ENCODE data around the gene UPK1A.
"Not testable (repeated sequence)": the region's sequence is repeated elsewhere in the genome, so short reads cannot be mapped to it uniquely, and the experiment has no call there.

The UPK1A gene

GRCh38 chr19:35718345-35719041 lies 52.2 kb downstream of the UPK1A start:
- DNase-seq (ENCODE audit: low read depth) = peak; percentile 31

- no peak for DNase-seq (ENCODE audit: low read depth)
These were observed 53.3 kb downstream of the UPK1A start for GRCh38 chr19:35719402-35720162.

GRCh38 chr19:35720163-35720524 lies 53.8 kb downstream of the UPK1A start:
- DNase-seq (ENCODE audit: low read depth) = no peak

DNA sequence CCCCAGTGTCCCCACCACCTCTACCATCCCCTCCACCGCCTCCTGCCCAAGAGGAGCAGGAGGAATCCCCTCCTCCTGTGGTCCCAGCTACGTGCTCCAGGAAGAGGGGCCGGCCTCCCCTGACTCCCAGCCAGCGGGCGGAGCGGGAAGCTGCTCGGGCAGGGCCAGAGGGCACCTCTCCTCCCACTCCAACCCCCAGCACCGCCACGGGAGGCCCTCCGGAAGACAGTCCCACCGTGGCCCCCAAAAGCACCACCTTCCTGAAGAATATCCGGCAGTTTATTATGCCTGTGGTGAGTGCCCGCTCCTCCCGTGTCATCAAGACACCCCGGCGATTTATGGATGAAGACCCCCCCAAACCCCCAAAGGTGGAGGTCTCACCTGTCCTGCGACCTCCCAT lies 54.3 kb downstream of the UPK1A start:
- no peak for DNase-seq (ENCODE audit: low read depth)

DNA sequence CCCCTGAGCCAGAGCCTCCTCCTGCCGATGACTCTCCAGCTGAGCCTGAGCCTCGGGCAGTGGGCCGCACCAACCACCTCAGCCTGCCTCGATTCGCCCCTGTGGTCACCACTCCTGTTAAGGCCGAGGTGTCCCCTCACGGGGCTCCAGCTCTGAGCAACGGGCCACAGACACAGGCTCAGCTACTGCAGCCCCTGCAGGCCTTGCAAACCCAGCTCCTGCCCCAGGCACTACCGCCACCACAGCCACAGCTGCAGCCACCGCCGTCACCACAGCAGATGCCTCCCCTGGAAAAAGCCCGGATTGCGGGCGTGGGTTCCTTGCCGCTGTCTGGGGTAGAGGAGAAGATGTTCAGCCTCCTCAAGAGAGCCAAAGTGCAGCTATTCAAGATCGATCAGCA lies 55.1 kb downstream of the UPK1A start:
- no peak for DNase-seq (ENCODE audit: low read depth)

GRCh38 chr19:35722461-35722860 lies 56.1 kb downstream of the UPK1A start:
- no peak for DNase-seq (ENCODE audit: low read depth)

DNA sequence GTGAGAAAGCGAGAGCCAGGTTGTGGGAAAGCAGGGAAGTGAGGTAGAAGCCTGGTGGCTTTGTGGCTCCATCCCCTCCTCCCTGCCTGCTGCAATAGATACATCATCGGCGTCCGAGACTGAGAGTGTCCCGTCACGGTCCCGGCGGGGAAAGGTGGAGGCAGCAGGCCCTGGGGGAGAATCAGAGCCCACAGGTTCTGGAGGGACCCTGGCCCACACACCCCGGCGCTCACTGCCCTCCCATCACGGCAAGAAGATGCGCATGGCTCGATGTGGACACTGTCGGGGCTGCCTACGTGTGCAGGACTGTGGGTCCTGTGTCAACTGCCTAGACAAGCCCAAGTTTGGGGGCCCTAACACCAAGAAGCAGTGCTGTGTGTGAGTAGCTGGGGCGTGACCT lies 56.6 kb downstream of the UPK1A start:
- no peak for DNase-seq (ENCODE audit: low read depth)

DNA sequence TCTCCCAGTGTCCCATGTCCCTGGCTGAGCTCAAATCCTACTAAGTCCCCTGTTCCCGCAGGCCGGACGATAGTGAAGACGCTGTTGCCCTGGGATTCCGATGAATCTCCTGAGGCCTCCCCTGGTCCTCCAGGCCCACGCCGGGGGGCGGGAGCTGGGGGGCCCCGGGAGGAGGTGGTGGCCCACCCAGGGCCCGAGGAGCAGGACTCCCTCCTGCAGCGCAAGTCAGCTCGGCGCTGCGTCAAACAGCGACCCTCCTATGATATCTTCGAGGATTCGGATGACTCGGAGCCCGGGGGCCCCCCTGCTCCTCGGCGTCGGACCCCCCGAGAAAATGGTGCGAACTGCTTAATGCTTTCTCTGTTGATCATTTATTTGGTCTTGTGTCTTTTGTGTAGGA lies 57.4 kb downstream of the UPK1A start:
- DNase-seq (ENCODE audit: low read depth) = no peak

DNA sequence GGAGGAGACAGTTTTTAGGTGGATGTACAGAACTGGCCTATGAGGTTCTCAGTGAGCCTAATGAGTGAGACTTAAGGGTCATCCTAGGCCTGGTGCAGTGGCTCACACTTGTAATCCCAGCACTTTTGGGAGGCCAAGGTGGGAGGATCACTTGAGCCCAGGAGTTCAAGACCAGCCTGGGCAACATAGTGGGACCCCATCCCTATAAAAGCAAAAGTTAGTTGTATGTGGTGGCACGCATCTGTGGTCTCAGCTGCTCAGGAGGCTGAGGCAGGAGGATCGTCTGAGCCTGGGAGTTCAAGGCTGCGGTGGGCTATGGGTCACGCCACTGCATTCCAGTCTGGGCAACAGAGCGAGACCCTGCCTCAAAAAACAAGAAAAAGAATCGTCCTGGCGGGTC lies 57.8 kb downstream of the UPK1A start:
- DNase-seq (ENCODE audit: low read depth) = not testable (repeated sequence)

- DNase-seq (ENCODE audit: low read depth) = no peak
These were observed 58.2 kb downstream of the UPK1A start for GRCh38 chr19:35724560-35724959.

- no peak for DNase-seq (ENCODE audit: low read depth)
These were observed 59.0 kb downstream of the UPK1A start for GRCh38 chr19:35725216-35725861.

DNA sequence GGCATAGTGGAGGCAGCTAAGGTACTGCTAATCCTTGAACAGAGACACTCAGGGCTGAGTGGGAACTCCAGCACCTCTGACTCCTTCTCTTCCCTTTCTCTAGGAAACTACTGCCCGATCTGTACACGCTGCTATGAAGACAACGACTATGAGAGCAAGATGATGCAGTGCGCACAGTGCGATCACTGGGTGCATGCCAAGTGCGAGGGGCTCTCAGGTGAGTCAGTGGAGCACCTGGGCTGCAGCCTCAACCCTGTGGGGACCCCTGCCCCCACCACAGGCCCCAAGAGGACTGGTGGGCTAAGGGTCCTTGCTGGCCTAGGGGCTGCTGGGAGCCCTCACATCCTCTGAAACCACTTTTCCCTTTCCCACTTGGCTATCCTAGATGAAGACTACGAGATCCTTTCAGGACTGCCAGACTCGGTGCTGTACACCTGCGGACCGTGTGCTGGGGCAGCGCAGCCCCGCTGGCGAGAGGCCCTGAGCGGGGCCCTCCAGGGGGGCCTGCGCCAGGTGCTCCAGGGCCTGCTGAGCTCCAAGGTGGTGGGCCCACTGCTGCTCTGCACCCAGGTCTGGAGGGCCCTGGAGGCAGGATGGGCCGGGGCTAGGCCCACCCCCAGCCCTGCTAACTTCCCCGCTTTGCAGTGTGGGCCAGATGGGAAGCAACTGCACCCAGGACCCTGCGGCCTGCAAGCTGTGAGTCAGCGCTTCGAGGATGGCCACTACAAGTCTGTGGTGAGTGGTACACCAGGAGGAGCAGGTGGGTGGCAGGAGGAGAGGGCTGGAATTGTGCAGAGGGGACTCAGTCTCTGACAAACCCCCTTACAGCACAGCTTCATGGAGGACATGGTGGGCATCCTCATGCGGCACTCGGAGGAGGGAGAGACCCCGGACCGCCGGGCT lies 61.0 kb downstream of the UPK1A start:
- no peak for DNase-seq (ENCODE audit: low read depth)

All from activated T-helper 1 cell treated with Interleukin-2 at 50 U/mL for 16 hours (primary cell).